H1 (cell line): ENCODE measurements around the gene AFTPH. TPM values are rescaled to one million over a fixed set of nuclear protein-coding genes. Genes with fewer than 3 reads are reported as not detected.

Experiments used
- polyA plus RNA-seq, 7 experiments: library from polyadenylated mRNA; depleted of rRNA in 3 of 7; stranded (reverse) in 5 of 7; unstranded in 2 of 7; fragments of >200 nt in 5 of 7; fragments of 200-250 nt in 2 of 7; gene quantifications; 1 replicate in 5 of 7; 2 replicates in 1 of 7; 4 replicates in 1 of 7; pipeline versions ENCODE4 v1.2.1 to v1.2.3, GENCODE V29; 2011 to 2013; ENCODE audit warnings: missing spikeins in 2 of 7, mixed read lengths in 2 of 7
- total RNA-seq: library from RNA; stranded (reverse); fragmentation: NEBNext Ultra II Directional; extraction: Animal tissue kit (Norgen Biotek cat#: 25700); gene quantifications from 2 replicates; pipeline ENCODE4 v1.2.1, GENCODE V29; 2021
- TF ChIP-seq, protein P1 (sequence below): IDR thresholded peaks from 2 replicates; pipeline ENCODE4 v1.6.1; 2012; ENCODE audit warnings: low read length, inconsistent platforms

AFTPH gene
- total and polyA plus RNA-seq, 2 of the 8 experiments (the other 6 are each of a cell fraction or from before 2014, with no cell fraction given) = 7.3 to 15.0 TPM

DNA sequence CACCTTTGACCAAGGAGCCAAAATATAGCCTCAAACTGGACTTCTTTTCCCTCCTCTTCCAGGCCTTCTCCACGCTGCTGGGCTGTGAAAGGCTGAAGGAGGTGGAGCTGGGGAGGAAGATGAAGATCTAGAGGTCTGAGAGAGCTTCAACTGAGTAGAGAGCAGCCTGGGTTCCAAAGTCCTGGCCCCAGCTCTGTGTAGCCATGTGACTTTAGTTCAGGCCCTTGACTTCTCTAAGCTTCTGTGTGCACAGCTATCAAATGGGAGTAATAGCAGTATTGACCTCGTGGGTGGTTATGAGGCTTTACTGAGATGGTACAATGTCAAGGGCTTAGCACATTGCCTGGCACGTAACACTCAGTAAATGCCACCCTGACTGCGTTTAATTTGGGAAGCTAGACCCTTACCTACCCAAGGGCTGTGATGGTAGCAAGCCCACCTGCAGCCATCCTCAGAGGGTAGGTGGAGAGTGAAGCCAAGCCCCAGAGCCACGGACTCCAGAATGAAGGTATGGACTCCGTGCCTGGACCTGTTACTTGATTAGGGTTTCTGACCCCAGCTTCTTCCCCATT lies 91.2 kb downstream of the AFTPH start (continued):
- TF ChIP-seq, protein P1, sequence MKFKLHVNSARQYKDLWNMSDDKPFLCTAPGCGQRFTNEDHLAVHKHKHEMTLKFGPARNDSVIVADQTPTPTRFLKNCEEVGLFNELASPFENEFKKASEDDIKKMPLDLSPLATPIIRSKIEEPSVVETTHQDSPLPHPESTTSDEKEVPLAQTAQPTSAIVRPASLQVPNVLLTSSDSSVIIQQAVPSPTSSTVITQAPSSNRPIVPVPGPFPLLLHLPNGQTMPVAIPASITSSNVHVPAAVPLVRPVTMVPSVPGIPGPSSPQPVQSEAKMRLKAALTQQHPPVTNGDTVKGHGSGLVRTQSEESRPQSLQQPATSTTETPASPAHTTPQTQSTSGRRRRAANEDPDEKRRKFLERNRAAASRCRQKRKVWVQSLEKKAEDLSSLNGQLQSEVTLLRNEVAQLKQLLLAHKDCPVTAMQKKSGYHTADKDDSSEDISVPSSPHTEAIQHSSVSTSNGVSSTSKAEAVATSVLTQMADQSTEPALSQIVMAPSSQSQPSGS = no peak
- TF ChIP-seq, all 59 proteins: peak for 0
